ENCODE results near the gene SH3GLB1. TPM values are rescaled to one million over a fixed set of nuclear protein-coding genes. Genes with fewer than 3 reads are reported as not detected.

The SH3GLB1 gene
- total and polyA plus RNA-seq, 7 donors = 47.3 to 91.8 (median 56.7) TPM

GRCh38 chr1:86764523-86764922 lies 60.1 kb downstream of the SH3GLB1 start:
- no peaks in the 10 kb centered on the region for H3K36me3 ChIP-seq
- H3K27ac ChIP-seq = no peak overlapping the region
- H3K27me3 ChIP-seq = no peaks in the 10 kb centered on the region
- no peak for TF ChIP-seq EP300 (IDR thresholded peaks at IDR 0.05)
- H3K9me3 ChIP-seq = no peaks in the 10 kb centered on the region
- DNase-seq = no peak
- H3K4me1 ChIP-seq = no peaks in the 10 kb centered on the region
- intact Hi-C loops (cut with DNase I) = no loop called here
- WGBS, 2 donors = 86 to 92% methylated on average over 1 of the region's 1 CpG
- no peak overlapping the region for H3K4me3 ChIP-seq

- Histone ChIP-seq H3K4me3 (no peak overlapping the region), H3K9me3 (no peaks in the 10 kb centered on the region), H3K27ac (no peak overlapping the region), H3K27me3 (no peaks in the 10 kb centered on the region), H3K4me1 (no peaks in the 10 kb centered on the region), H3K36me3 (no peaks in the 10 kb centered on the region)
- TF ChIP-seq POLR2A (IDR thresholded peaks at IDR 0.05) = no peak
- 17 to 51% methylated on average over 2 of the region's 2 CpGs for WGBS, 2 donors
- intact Hi-C loops (cut with DNase I) = no loop called here
- DNase-seq = no peak
These were observed 60.7 kb downstream of the SH3GLB1 start for GRCh38 chr1:86765073-86765472.

- 94 to 95% methylated on average over 2 of the region's 2 CpGs for WGBS, 2 donors
- TF ChIP-seq CTCF (IDR thresholded peaks at IDR 0.05) = no peak
- DNase-seq = no peak
- no peak overlapping the region for H3K4me3 ChIP-seq
- H3K4me1 ChIP-seq = no peaks in the 10 kb centered on the region
- no peak overlapping the region for H3K27ac ChIP-seq
- H3K9me3 ChIP-seq = no peaks in the 10 kb centered on the region
- intact Hi-C loops (cut with DNase I) = no loop called here
- H3K27me3 ChIP-seq = no peaks in the 10 kb centered on the region
- H3K36me3 ChIP-seq = no peaks in the 10 kb centered on the region
These were observed 61.3 kb downstream of the SH3GLB1 start for GRCh38 chr1:86765674-86766073.

- peaks cover 0 to 5% (median 2%) of the 10 kb centered on the region in 4 donors for H3K4me1 ChIP-seq
- H3K36me3 ChIP-seq = no peaks in the 10 kb centered on the region
- H3K4me3 ChIP-seq = no peak overlapping the region
- intact Hi-C loops (cut with DNase I) = no loop called here
- TF ChIP-seq POLR2AphosphoS5 (IDR thresholded peaks at IDR 0.05) (no peak), CTCF (IDR thresholded peaks at IDR 0.05) (no peak), EP300 (IDR thresholded peaks at IDR 0.05) (no peak), POLR2A (IDR thresholded peaks at IDR 0.05) (no peak)
- no peaks in the 10 kb centered on the region for H3K9me3 ChIP-seq
- no peak for DNase-seq
- no peaks in the 10 kb centered on the region for H3K27me3 ChIP-seq
- no peak overlapping the region for H3K27ac ChIP-seq
These were observed 64.2 kb downstream of the SH3GLB1 start for GRCh38 chr1:86768554-86768953.

- DNase-seq = no peak
- Histone ChIP-seq H3K9me3 (no peaks in the 10 kb centered on the region), H3K4me1 (peaks cover 0 to 10% (median 7%) of the 10 kb centered on the region in 4 donors), H3K27me3 (no peaks in the 10 kb centered on the region), H3K36me3 (no peaks in the 10 kb centered on the region), H3K27ac (no peak overlapping the region), H3K4me3 (no peak overlapping the region)
- TF ChIP-seq EP300 (IDR thresholded peaks at IDR 0.05) (no peak), CTCF (IDR thresholded peaks at IDR 0.05) (no peak), POLR2A (IDR thresholded peaks at IDR 0.05) (no peak), POLR2AphosphoS5 (IDR thresholded peaks at IDR 0.05) (no peak)
- intact Hi-C loops (cut with DNase I) = no loop called here
- 96 to 97% methylated on average over 4 of the region's 4 CpGs for WGBS, 2 donors
These were observed 64.7 kb downstream of the SH3GLB1 start for GRCh38 chr1:86769065-86769464.
